Astrocyte of the spinal cord (primary cell): ENCODE measurements around the gene EPB41L5.
A peak's percentile ranks its signal among the peaks of the same experiment; 100 is the strongest.

Experiments used
- DNase-seq: peaks from one replicate; pipeline ENCODE4 v3.0.0; 2011; ENCODE audit warnings: low read depth, low spot score
- H3K4me3 ChIP-seq: 2 replicates; pipeline ENCODE4 v1.5.1; 2011; ENCODE audit warnings: low read depth, mild to moderate bottlenecking, low read length, moderate library complexity
- CTCF ChIP-seq: IDR thresholded peaks from 2 replicates; pipeline ENCODE4 v1.5.1; 2012; ENCODE audit warnings: low read depth, mild to moderate bottlenecking, low read length, inconsistent platforms
- in situ Hi-C: cut with HindIII; loops from 2 replicates; pipeline ENCODE4 v1.10.0; 2017; ENCODE audit warnings: low sequenced_read_pairs

EPB41L5 gene

GRCh38 chr2:120079647-120080046, 66.8 kb downstream of the EPB41L5 start:
- no peak overlapping the region for H3K4me3 ChIP-seq
- no peak for DNase-seq
- in situ Hi-C loops = no loop called here
- no peak for TF ChIP-seq CTCF

- in situ Hi-C loops = no loop called here
- no peak overlapping the region for H3K4me3 ChIP-seq
- no peak for DNase-seq
- TF ChIP-seq CTCF = no peak
Observed at GRCh38 chr2:120091436-120091835, 78.6 kb downstream of the EPB41L5 start.

- no peak overlapping the region for H3K4me3 ChIP-seq
- in situ Hi-C loops = no loop called here
- DNase-seq = peak; percentile 24
- no peak for TF ChIP-seq CTCF
Observed at GRCh38 chr2:120094795-120095194, 81.9 kb downstream of the EPB41L5 start.

- no peak overlapping the region for H3K4me3 ChIP-seq
- in situ Hi-C loops = no loop called here
- TF ChIP-seq CTCF = no peak
- DNase-seq = no peak
Observed at GRCh38 chr2:120100627-120101026, 87.8 kb downstream of the EPB41L5 start.

- in situ Hi-C loops = no loop called here
- TF ChIP-seq CTCF = no peak
- no peak overlapping the region for H3K4me3 ChIP-seq
- DNase-seq = peak; percentile 91
Observed at GRCh38 chr2:120103723-120104467, 91.0 kb downstream of the EPB41L5 start.

GRCh38 chr2:120104772-120105171, 91.9 kb downstream of the EPB41L5 start:
- TF ChIP-seq CTCF = no peak
- in situ Hi-C loops = no loop called here
- H3K4me3 ChIP-seq = no peak overlapping the region
- no peak for DNase-seq
